ENCODE results near the gene OR5H2.

DNA sequence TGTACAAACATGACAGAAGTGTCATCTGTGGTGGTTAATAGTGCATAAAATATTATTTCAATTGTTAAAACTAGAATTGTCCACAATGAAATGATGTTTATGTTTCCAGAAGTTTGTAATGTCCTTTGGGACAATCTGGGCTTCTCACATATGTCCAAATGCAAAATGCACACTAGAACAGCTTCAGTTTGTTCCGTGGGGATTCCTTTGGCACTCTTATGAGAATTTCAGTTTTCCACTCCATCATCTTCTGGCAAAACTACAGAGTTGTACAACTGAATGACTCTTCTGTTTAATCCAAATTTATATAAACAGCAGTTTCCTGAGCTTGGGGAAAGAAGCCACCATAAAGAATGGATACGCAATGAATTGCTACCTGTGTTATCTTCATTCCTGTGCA is 20.3 kb upstream of the OR5H2 start:
- no peak for TF ChIP-seq GATA3 (IDR thresholded peaks at IDR 0.05; ENCODE audit: low read depth, low read length)
- TF ChIP-seq GATA2 (IDR thresholded peaks at IDR 0.05; ENCODE audit: low read depth, low read length) = no peak
